Psoas muscle (tissue), 8 donors: ENCODE data around the gene TRMT44. TPM values are rescaled to one million over a fixed set of nuclear protein-coding genes. Genes with fewer than 3 reads are reported as not detected.
A peak's percentile ranks its signal among the peaks of the same experiment; 100 is the strongest.

Source experiments
- ATAC-seq, 4 donors: fragments of 200-7000 bp; cut with Tn5 transposase; one replicate each; pipeline ENCODE4 v1.9.1; 2020; ENCODE audit warnings: moderate library complexity in 3 of 4, mild to moderate bottlenecking in 2 of 4
- DNase-seq, 2 donors: peaks; one replicate each; pipeline ENCODE4 v3.0.0-alpha.2; 2020
- H3K27ac ChIP-seq: fragments of 200-600 bp; one replicate; pipeline ENCODE4 v1.8.0; 2022
- H3K27me3 ChIP-seq, 3 donors: fragments of 200-600 bp in 1 of 3; one replicate each; pipeline versions ENCODE4 v1.6.1 to v1.8.0; 2013 to 2022; ENCODE audit warnings: low read length in 2 of 3, mild to moderate bottlenecking in 2 of 3, moderate library complexity in 1 of 3; ENCODE audit not compliant: insufficient read depth in 3 of 3
- H3K36me3 ChIP-seq, 2 donors: fragments of 200-600 bp in 1 of 2; one replicate each; pipeline versions ENCODE4 v1.6.1 to v1.8.0; 2013 to 2022; ENCODE audit warnings: low read depth in 1 of 2, mild to moderate bottlenecking in 1 of 2, moderate library complexity in 1 of 2; ENCODE audit not compliant: insufficient read depth in 1 of 2
- H3K4me1 ChIP-seq: fragments of 200-600 bp; one replicate; pipeline ENCODE4 v1.8.0; 2022
- H3K4me3 ChIP-seq: fragments of 200-600 bp; one replicate; pipeline ENCODE4 v1.8.0; 2022; ENCODE audit warnings: mild to moderate bottlenecking
- H3K9me3 ChIP-seq: fragments of 200-600 bp; one replicate; pipeline ENCODE4 v1.8.0; 2022
- CTCF ChIP-seq: fragments of 200-600 bp; IDR thresholded peaks from one replicate; pipeline ENCODE4 v1.8.0; 2022; ENCODE audit warnings: antibody characterized with exemption
- WGBS, 3 donors: extraction: QIAGEN DNeasy Blood & Tissue Kit; methylation state at CpG; one replicate each; pipeline versions ENCODE4 v1.1.6 to v1.1.7; 2013; 5-methylcytosine and 5-hydroxymethylcytosine counted together
- intact Hi-C, 2 donors: fragments of 100-400 bp; cut with DNase I; formaldehyde crosslinking; loops; one replicate each; pipeline versions ENCODE4 v1.11.0 to v1.14.2; 2022
- polyA plus RNA-seq, 3 donors: library from polyadenylated mRNA; stranded (reverse); fragments of 200-250 nt; gene quantifications; one replicate each; pipeline ENCODE4 v1.2.3, GENCODE V29; 2013
- total RNA-seq, 4 donors: library from RNA; stranded (reverse); fragmentation: NEBNext Ultra II Directional in 2 of 4; extraction: Animal tissue kit (Norgen Biotek cat#: 25700) in 2 of 4; gene quantifications; one replicate each; pipeline versions ENCODE4 v1.2.1 to v1.2.4, GENCODE V29; 2021 to 2023
- donor health status: healthy with polysubstance abuse.
- donor health status: DM: no; HTN: no; CAD: no; lungs with moderate emphysema.
- donor health status: Bipolar disorder and iron deficiency.
- donor health status: healthy.
- donor health status: DM: yes; HTN: yes; CAD: no.
- donor health status: DM: no; HTN: no; CAD: no.
- donor health status: DM: no; HTN: no; CAD: no.
- donor health status: DM: yes; HTN: yes; CAD: no.

The TRMT44 gene
- total and polyA plus RNA-seq, 7 donors, result 3.4 to 9.1 (median 5.4) TPM

DNA sequence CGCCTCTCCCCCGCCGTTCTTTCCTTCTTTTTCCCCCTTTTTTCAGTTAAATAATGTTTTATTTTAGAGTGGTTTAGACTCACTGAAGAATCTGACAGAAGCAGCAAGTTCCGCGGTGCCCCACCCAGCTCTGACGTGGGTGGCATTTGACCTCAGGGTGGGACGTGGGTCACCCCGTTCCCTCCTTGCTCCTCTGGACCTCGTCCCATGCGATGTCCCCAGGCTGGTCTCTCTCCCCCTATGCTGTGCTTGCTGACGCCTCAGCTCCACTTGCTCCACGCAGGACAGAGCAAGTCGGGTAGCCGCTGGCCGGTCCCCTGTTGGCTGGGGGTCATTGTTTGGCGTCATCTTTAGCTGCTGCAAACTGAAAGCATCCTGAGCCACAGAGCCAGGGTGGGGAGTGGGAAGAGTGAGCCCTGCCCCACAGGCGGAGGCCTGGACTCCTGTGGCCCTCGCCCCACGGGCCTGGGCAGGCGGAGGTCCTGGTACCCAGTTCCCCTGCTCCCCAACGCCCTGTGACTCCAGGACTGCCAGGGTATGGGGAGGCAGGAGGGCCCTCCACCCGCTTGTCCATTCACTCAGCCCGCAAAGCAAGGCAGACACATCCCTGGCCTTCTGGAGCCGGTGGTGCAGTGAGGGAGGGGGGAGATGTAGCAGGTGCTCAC lies 30.8 kb downstream of the TRMT44 start:
- peaks cover 0 to 59% of the 10 kb centered on the region in 2 donors for H3K36me3 ChIP-seq
- H3K4me1 ChIP-seq, result no peaks in the 10 kb centered on the region
- TF ChIP-seq CTCF, result no peak
- H3K27ac ChIP-seq, result no peak overlapping the region
- H3K9me3 ChIP-seq, result no peaks in the 10 kb centered on the region
- no peak for DNase-seq
- no peak overlapping the region for H3K4me3 ChIP-seq
- WGBS, 3 donors, result 88 to 93% (median 89%) methylated on average over 24 of the region's 24 CpGs
- ATAC-seq, result no peak
- H3K27me3 ChIP-seq, result no peaks in the 10 kb centered on the region
- intact Hi-C loops, result loop anchor here in 1 of 2 donors (10.0 kb wide), 1 partner anchor 443 kb away; no protein-coding TSS in a partner anchor

DNA sequence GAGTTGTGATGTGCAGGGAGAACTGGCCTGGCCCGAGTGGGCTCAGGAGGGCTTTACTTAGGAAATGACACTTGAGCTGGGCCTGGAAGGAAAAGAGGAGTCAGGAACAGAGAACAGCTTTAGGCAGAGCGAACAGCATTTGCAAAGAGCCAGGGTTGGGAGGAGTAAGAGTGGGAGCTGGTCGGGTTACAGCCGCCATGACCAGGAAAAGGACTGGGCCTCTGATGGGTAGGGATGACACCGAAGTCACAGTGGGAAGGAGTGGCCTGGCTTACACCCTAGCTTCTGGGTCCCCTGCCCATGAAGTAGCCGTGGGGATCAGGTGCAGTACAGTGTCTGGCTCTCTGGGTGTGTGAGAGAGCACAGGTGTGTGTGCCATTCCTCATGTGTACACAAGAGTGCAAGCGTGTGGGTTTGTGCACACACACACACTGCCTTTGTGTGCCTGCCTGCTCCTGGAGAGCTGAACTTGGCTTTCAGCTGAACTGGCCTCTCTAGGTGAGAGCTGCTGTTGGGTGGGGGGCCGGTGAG lies 31.6 kb downstream of the TRMT44 start:
- H3K9me3 ChIP-seq, result no peaks in the 10 kb centered on the region
- H3K27me3 ChIP-seq, result no peaks in the 10 kb centered on the region
- peaks cover 0 to 59% of the 10 kb centered on the region in 2 donors for H3K36me3 ChIP-seq
- H3K27ac ChIP-seq, result no peak overlapping the region
- ATAC-seq (no peak), DNase-seq (no peak)
- no peak for TF ChIP-seq CTCF
- no peaks in the 10 kb centered on the region for H3K4me1 ChIP-seq
- H3K4me3 ChIP-seq, result no peak overlapping the region
- WGBS, 3 donors, result 84 to 89% (median 87%) methylated on average over 8 of the region's 8 CpGs
- intact Hi-C loops, result loop anchor here in 1 of 2 donors (10.0 kb wide), 1 partner anchor 443 kb away; no protein-coding TSS in a partner anchor

- H3K4me1 ChIP-seq, result no peaks in the 10 kb centered on the region
- TF ChIP-seq CTCF, result no peak
- intact Hi-C loops, result loop anchor here in 1 of 2 donors (10.0 kb wide), 1 partner anchor 442 kb away; no protein-coding TSS in a partner anchor
- no peak for DNase-seq
- ATAC-seq, result peak in 1 of 4 donors; percentile 5
- peaks cover 0 to 60% of the 10 kb centered on the region in 2 donors for H3K36me3 ChIP-seq
- H3K27me3 ChIP-seq, result no peaks in the 10 kb centered on the region
- H3K4me3 ChIP-seq, result no peak overlapping the region
- WGBS, 3 donors, result 81 to 85% (median 84%) methylated on average over 7 of the region's 7 CpGs
- H3K9me3 ChIP-seq, result no peaks in the 10 kb centered on the region
- peak overlapping the region; percentile 30 for H3K27ac ChIP-seq
Observed at GRCh38 chr4:8472689-8473197, 32.2 kb downstream of the TRMT44 start.

GRCh38 chr4:8473198-8473919 lies 32.8 kb downstream of the TRMT44 start:
- Histone ChIP-seq H3K36me3 (peaks cover 0 to 55% of the 10 kb centered on the region in 2 donors), H3K27ac (peak overlapping the region; percentile 30), H3K27me3 (no peaks in the 10 kb centered on the region), H3K4me1 (no peaks in the 10 kb centered on the region), H3K9me3 (no peaks in the 10 kb centered on the region), H3K4me3 (no peak overlapping the region)
- TF ChIP-seq CTCF, result no peak
- no peak for DNase-seq
- ATAC-seq, result no peak
- WGBS, 3 donors, result 87 to 91% (median 91%) methylated on average over 23 of the region's 23 CpGs
- intact Hi-C loops, result loop anchor here in 1 of 2 donors (10.0 kb wide), 1 partner anchor 441 kb away; no protein-coding TSS in a partner anchor
